HG02798 (cell line): ENCODE measurements around the gene RAB11FIP4.

Experiments
- ATAC-seq: cut with Tn5 transposase; IDR thresholded peaks from one replicate; pipeline ENCODE4 v1.9.1; 2021; ENCODE audit warnings: mild to moderate bottlenecking; ENCODE audit not compliant: unreplicated experiment, poor library complexity

The RAB11FIP4 gene

DNA sequence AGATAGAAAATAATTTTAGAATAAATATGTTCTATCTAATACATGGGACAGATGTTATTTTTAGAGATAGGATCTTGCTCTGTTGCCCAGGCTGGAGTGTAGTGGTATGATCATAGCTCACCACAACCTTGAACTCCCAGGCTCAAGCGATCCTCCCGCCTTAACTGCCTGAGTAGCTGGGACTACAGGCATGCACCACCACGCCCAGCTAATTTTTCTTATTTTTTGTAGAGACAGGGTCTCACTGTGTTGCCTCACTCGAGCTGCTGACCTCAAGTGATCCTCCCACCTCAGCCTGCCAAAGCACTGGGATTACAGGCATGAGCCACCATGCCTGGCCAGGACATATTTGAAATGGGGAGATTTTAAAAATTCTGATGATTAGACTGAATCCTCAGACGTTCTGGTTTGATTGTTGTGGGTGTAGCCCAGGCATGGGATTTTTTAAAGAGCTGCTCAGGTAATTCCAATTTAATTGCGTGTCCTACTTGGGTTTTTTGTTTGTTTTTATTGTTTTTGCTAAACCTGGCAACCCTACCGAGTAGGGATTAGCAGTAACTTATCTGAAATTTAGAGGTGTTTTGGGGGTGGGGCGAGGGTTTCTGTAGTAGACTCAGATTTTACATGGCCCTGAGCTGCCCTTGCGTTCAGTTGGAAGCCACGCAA is 142.9 kb downstream of the RAB11FIP4 start:
- no peak for ATAC-seq

DNA sequence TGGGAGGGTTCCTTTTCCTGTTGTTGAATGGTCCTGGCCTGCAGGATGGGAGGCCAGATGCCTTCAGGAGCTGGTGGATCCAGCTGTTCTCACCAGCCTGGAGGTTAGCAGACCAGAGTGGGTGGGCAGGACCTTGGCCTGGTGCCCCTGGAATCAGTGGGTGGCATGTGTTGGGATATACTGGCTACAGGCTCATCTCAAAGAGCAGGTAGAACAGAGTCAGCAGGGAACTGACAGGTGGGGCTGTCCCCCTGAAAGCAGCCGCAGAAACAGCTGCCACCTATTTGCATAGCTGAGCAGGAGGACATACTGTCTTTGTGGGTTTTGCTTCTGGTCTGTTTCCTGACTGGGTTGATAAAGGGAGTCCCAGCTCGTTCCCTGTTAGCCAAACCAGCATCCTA is 144.1 kb downstream of the RAB11FIP4 start:
- peak; percentile 82 for ATAC-seq

DNA sequence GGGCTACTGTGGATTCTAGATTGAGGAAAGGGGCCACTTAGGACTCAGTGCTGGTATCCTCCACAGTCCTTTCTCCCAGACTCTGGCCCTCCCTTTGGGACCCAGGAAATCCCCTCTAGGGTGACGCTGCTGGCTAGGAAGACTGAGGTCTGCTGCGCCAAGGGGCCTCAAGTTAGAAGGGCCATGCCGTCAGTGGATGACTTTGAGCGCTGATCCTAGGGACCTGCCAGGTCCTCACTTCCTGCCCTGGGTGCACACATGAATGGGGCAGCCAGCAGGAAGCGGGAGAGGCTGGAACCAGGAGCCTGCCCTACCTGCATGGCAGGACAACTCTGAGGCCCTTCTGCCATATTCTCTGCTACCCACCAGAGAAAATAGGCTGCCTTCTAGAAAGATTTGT is 145.0 kb downstream of the RAB11FIP4 start:
- ATAC-seq: no peak

DNA sequence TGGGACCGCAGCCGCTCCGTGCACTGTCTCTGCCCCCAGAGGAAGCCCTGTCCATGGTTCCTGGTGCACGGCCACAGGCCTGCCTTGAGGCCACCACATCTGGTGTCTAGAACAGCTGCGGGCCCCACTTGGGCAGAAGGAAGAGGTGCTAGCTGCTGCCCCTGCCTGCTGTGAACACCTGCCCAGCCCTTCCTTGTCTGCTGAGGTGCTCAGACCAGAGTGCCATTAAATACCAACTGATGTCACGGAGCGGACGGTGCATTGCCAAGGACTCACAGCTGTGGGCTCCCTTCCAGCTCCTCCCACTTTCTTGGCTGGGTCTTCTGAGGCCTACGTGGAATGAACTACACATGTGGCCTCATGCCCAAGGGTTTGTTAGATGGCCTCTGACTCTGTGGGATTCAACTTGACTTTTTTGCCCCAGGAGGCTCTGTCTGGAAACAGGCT is 146.1 kb downstream of the RAB11FIP4 start:
- no peak for ATAC-seq

DNA sequence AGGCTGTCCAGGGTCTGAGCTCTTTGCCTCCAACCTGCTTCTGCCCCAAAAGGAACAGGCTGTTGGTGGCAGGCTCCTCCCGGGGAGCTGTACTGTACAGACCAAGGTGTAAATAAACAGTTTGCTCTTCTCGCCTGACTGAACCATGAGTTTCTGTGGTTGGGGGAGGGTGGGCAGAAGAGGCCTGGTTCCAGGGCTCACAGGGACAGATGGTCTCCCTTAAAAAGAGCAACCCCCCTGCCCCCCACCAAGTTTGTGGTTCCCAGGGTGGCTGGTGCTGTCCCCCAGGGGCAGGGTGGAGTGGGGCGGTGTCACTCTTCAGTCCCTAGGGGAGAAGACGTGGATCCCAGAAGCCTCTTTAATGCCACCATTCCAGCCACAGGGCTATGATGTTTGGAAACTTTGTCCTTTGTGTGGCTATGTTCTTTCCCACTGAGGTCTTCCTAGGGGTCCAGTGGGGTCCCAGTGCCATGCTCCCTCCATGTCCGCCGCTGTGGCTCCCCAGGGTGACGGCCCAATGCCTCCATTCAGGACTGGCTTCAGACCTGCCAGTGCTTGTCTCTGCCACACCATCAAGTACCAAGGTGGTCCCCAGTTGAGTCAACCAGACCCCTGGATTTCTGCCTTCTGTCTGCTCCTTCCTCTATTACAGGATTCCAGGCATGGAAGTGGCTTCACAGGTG is 146.7 kb downstream of the RAB11FIP4 start:
- peak; percentile 55 for ATAC-seq

DNA sequence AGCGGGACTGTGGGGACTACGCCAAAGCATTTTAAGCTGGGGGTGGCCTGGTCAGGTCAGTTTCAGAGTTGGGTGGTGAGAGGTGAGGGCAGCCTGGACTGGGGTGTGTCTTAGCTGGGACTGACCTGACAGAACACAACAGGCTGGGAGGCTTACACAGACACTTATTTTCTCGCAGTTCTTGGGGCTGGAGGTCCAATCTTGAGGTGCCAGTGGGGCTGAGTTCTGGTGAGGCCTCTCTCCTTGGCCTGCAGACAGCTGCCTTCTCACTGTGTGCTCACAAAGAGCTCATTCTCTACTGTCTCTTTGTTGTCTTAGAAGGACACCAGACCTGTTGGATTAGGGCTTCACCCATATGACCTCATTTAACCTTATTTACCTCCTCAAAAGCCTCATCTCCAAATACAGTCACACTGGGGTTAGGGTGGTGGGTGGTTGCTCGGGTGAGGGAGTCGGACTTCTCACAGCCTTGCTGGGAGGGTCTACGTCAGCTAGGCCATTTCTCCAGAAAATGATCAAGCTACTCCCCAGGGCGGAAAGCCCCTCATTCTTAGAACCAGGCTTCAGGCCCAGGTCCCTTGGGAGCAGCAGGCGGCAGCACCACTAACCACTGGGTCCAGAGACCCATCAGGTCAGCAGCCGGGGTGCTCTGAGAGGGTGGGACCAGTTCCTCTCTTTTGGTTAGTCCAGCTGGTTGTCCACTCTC is 149.3 kb downstream of the RAB11FIP4 start:
- ATAC-seq: no peak

DNA sequence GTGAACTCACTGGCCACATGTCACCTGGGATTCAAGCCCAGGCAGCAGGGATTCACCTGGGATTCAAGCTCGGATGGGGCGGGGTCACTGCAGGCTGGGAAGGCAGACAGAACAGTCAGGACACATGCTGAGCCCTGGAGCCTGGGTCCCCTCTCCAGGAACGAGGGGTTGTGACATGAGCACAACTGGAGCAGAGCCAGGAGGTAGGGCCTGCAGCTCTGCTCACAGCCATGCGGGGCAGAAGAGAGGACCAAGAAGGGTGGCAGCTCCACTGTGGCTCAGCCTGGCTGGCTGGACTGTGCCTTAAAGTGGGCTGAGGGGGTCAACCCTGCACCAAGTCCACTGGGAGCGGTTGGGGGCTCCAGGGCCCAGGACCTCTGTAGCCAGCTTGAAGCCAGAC is 150.1 kb downstream of the RAB11FIP4 start:
- no peak for ATAC-seq

DNA sequence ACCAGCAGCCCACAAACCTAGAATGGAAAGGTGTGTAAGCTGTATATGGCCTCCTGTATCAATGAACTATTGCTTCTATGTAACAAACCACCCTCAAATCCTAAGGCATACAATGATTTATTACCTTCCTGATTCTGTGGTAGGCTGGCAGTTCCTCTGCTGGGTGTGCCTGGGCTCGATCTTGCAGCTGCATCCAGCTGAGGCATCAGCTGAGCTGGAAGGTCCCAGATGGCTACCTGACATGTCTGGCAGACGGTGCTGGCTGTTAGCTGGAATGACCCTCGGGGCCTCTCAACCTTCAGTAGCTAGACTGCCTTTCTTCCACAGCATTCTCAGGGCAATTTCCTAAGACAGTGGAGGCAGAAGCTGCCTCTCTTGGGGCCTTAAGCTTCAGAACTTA is 152.7 kb downstream of the RAB11FIP4 start:
- no peak for ATAC-seq

DNA sequence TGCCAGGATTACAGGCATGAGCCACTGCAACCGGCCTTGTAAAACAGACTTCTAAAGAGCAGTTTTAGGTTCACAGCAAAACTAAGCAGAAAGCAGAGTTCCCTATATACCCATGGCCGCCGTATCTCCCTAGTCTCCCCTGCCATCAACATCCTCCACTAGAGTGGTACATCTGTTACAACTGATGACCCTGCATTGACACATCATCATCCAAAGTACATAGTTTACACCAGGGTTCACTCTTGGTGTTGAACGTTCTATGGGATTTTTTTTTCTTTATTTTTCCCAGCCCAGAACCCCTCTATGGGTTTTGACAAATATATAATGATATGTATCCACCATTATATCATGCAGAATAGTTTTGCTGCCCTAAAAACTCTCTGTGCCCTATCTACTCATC is 155.2 kb downstream of the RAB11FIP4 start:
- ATAC-seq: no peak

DNA sequence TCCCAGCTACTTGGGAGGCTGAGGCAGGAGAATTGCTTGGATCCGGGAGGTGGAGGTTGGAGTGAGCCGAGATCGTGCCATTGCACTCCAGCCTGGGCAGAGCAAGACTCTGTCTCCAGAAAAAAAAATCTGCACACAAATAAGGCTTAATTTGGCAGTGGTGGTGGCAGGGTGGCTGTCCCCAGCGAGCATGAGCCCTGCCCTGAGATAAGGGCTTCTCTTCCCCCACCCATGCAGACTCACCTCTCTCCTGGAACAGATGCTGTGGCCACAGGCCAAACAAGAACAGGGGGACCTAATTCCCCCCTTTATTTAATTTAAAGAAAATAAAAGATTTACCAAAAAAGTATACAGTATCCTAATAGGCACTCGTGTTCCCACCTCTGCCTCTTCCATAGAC is 157.2 kb downstream of the RAB11FIP4 start:
- no peak for ATAC-seq

DNA sequence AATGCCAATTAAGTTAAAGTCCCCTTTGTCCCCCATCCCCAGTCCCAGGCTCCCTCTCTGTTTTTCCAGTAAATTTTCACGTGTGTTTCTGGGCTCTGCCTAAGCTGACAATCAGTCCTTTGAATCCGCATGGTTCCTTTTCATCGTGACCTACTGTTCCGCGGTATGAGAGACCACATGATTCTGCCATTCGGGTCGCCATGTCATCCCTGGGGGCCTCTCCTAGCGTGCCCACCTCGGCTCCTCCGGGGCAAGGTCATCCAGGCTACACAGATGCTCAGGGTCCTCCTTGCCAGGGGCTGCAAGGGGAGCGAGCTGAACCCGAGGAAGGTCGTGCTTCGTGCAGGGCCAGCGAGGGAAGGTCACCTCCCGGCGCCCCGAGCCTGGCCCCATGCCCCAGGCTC is 157.6 kb downstream of the RAB11FIP4 start:
- no peak for ATAC-seq

DNA sequence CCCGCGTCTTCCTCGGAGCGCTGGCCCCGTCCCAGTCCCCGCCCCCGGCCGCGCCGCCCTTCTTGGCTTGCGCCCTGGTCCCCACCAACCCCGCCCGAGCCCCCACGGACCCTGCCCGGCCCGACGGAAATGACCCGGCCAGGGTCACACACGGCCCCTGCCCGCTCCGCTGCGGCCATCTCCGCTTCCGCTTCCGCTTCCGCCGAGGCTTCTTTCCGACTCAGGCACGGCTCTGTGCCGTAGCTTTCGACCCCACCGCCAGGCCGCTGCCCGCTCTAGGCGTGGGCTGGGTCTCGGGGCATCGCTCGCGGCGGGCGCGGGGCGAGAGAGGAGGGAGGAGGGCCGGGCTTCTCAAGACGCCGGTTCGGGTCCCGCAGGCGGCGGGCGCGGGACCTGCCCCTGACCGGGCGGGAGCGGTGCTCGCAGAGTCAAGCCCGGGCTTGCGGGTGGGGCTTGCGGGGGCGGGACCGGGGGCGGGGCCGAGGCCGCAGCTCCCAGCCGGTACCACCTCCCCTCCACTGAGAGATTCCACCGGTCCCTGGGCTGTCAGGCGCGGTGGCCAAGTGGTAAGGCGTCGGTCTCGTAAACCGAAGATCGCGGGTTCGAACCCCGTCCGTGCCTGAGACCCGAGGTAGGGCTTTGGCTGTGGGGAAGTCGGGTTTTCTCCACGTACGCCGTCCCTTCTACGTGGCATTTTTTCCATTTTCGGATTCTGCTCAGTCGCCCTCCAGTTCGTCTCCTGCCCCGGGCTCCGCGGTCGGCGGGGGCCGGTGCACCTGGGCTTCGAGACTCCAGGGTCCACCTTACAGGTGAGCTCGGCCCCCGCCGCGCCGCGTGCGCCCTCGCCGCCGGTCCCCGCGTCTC is 158.3 kb downstream of the RAB11FIP4 start:
- peak; percentile 78 for ATAC-seq

DNA sequence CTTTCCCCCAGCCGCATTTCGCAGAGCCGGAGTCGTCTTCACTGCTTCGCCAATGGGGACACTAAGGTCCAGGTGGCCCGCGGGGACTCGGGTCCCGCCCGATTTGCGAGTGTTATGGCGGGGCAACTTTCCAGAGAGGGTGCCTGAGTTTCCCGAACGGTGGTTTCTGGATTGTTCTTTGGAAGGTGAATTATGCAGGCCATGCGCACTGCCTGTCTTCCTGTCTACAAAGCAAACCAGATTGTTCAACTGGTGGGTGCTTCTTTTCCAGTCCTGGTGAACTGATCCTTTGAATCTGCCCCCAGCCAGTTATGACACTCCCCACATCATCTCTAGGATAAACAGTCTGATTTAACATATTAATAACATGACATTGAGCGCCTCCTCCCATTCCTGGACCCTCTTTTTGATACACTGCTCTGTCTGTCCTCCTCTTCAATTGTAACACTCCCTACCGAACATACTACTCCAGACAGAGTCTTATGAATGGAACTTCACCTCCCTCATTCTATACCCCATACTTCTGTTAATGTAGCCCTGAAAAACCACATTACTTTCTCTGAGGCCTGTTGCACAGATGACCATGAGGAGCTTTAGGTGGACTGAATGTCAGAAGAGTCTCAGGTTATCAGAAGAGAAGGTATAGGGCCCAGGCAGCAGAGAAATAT is 159.0 kb downstream of the RAB11FIP4 start:
- no peak for ATAC-seq

DNA sequence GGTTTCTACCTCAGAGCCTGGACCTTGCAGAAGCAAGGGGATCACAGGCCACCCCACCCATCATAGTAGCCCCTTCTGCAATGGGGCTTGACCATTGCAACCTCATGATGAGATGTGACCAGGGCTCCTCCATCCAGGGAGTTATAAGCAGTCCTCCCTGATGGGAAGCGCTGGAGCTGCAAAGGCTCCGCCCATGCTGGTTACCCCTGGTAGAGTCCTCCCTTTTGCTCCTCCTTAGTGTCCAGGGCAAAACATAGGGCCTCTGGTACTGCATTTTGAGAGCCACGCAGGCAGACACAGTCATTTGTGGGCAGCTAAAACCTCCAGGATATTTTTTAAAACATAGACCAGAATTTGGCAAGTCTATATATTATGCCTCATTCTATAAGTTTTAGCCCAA is 161.1 kb downstream of the RAB11FIP4 start:
- ATAC-seq: no peak

DNA sequence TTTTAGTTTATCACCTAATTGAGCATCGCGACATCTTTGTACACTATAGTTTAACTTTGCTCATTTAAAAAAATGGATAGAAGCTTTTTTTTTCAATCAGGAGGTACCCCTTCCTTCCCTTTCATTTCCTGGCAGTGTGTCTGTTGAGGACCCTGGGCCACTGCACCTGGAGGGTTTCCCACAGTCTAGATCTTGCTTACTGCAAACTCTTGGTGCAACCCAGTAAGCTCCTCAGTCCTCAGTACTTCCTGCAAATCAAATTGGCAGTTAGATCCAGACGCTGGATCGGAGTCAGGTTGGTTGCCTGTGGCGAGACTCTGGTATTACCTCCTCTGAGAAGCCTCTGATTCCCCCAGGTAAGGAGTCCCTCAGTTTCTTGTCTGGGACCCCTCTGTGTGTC is 162.0 kb downstream of the RAB11FIP4 start:
- no peak for ATAC-seq

DNA sequence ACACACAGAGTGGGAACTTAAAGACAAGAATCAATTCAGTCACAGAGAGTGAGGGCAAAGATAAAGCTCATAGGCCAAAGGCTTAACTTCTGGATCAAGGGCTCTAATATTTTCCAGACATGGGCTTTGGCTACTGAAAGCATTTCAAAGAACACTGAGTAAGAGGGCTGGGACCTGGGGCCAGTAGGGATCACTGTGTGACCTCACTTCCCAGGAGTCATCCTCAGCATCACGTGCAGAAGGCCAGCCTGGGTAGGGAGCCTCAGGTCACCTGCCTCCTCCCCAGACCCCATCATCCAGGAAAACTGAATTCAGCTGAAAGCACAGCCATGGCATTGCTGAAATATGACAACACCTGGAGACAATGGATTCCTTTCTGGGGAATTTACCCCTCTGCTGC is 163.5 kb downstream of the RAB11FIP4 start:
- ATAC-seq: no peak

DNA sequence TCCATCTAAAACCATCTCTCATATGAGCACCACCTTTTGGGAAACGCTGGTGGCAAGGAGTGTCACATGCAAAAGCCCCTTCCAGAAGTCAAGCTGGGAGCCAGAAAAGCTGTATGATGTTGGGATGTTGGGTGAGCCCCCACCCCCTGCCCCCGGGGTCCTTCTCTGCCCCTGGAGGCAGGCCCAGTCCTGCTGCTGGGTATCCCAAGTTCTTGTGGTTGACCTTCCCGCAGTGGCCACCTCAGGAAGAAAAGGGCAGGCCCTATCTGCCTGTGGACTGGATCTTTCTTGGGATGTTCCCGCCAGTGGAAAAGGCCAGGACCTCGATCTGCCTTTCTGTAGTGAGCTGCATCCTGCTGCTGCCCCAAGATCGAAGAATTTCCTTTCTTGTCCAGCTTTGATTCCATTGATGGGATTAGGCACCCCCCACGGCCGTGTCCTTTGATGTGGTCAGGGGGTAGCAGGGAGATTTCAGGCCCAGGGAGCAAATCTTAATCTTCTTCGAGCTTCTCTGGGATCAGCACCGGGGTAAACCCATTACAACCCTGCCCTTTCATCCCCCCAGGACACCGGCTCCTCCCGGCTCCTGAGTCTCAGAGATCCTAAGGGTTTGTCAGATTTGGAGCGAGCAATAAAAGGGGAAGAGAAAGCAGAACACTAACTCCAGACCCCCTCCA is 165.6 kb downstream of the RAB11FIP4 start:
- no peak for ATAC-seq

DNA sequence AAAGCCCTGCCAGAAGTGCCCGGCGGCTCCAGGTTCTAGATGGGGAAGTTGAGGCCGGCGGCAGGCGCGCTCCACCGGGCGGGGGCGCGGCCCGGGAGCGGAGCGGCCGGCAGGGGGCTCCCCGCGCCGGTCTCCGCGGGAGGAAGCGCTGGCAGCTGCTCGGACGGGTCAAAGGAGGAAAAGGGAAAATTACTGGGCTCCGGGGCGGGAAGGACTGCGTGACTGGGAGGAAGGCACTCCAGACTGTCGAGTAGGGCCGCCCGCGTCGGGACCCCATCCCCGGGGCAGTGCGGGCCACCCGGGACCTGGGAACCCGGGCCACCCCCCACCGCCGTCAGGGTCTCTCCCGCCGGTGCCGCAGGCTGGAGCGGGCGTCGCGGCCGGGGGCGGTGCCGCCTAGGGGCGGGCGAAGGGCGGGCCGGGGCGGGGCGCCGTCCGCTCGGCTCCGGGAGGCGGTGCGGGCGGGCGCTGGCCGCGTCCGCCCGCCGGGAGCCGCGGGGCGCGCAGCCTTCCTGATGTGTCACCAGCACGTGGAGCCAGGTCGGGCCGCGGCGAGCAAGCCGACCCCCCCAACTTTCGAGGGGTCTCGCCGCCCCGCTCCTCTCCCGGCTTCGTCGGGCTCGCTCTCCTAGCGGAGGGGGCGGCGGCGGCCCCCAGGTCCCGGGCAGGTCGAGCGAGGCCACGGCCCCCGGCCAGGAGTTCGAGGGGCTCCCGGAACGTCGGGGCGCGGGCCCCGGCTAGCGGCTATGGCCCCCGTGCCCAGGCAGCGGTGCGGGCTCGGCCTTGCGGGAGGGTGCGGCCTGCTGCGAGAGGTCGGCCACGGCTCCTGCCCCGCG is 167.5 kb downstream of the RAB11FIP4 start:
- peak; percentile 78 for ATAC-seq
